PC-3 (cell line): Measurements from ENCODE around the gene CDK19. TPM values are rescaled to one million over a fixed set of nuclear protein-coding genes. Genes with fewer than 3 reads are reported as not detected.

Experiments
- ATAC-seq: fragments of 200-7000 bp; cut with Tn5 transposase; 2 replicates; pipeline ENCODE4 v1.9.1; 2020; ENCODE audit warnings: mild to moderate bottlenecking, moderate library complexity
- BruUV-seq: library from RNA; stranded (reverse); fragments of 400-500 nt; replicated peaks from 2 replicates; lab custom pipeline; 2021; lab: Mats Ljungman, UMichigan
- CTCF ChIA-PET: fragments of 300-600 bp; sonication (Branson Sonifier 250); formaldehyde crosslinking; loops from one replicate; lab custom pipeline; 2022; ENCODE audit warnings: antibody characterized with exemption; lab: Charles Lee
- POLR2A ChIA-PET: fragments of 300-600 bp; sonication (Branson Sonifier 250); formaldehyde crosslinking; loops from one replicate; lab custom pipeline; 2022; ENCODE audit warnings: antibody characterized with exemption; ENCODE audit not compliant: unreplicated experiment; lab: Charles Lee
- DNase-seq: peaks from one replicate; pipeline ENCODE4 v3.0.0-alpha.2; 2015
- H2AFZ ChIP-seq: fragments of 300-600 bp; sonication (generic); 2 replicates; pipeline ENCODE4 v1.6.0; 2016; ENCODE audit warnings: antibody characterized with exemption, low read length
- H3F3A ChIP-seq: fragments of 300-600 bp; sonication (generic); one replicate; pipeline ENCODE4 v1.6.0; 2017; ENCODE audit warnings: antibody characterized with exemption, low read length, control low read depth, mild to moderate bottlenecking; ENCODE audit not compliant: unreplicated experiment
- H3K27ac ChIP-seq: fragments of 300-600 bp; sonication (generic); 2 replicates; pipeline ENCODE4 v1.5.1; 2016; ENCODE audit warnings: mild to moderate bottlenecking, low read length
- H3K27me3 ChIP-seq: fragments of 300-600 bp; sonication (generic); 2 replicates; pipeline ENCODE4 v1.6.1; 2016; ENCODE audit warnings: low read length, mixed read lengths
- H3K36me3 ChIP-seq: fragments of 300-600 bp; sonication (generic); 2 replicates; pipeline ENCODE4 v1.6.1; 2016; ENCODE audit warnings: low read depth, mixed run types, low read length, mixed read lengths
- H3K4me1 ChIP-seq: fragments of 300-600 bp; sonication (generic); 2 replicates; pipeline ENCODE4 v1.5.1; 2016; ENCODE audit warnings: low read length; ENCODE audit not compliant: insufficient read depth
- H3K4me2 ChIP-seq: fragments of 300-600 bp; sonication (generic); 2 replicates; pipeline ENCODE4 v1.6.0; 2016; ENCODE audit warnings: low read length
- H3K4me3 ChIP-seq: fragments of 300-600 bp; sonication (generic); 2 replicates; pipeline ENCODE4 v1.5.1; 2016; ENCODE audit warnings: mild to moderate bottlenecking, low read length, mixed read lengths
- H3K79me2 ChIP-seq: fragments of 300-600 bp; sonication (generic); 2 replicates; pipeline ENCODE4 v1.6.1; 2017; ENCODE audit warnings: low read length, mixed read lengths
- H3K9ac ChIP-seq: fragments of 300-600 bp; sonication (generic); 2 replicates; pipeline ENCODE4 v1.6.0; 2016; ENCODE audit warnings: mild to moderate bottlenecking, low read length
- H3K9me2 ChIP-seq: fragments of 300-600 bp; sonication (generic); replicated peaks from 2 replicates; pipeline ENCODE4 v1.6.1; 2016; ENCODE audit warnings: mixed run types, low read length, mixed read lengths
- H3K9me3 ChIP-seq: fragments of 300-600 bp; sonication (generic); 2 replicates; pipeline ENCODE4 v1.6.1; 2016; ENCODE audit warnings: low read length, mixed read lengths
- H4K20me1 ChIP-seq: fragments of 300-600 bp; sonication (generic); 2 replicates; pipeline ENCODE4 v1.6.1; 2016; ENCODE audit warnings: low read length, mixed read lengths
- CTCF ChIP-seq: fragments of 300-600 bp; sonication (generic); conservative IDR thresholded peaks from 2 replicates; pipeline ENCODE4 v1.5.1; 2017; ENCODE audit warnings: antibody characterized with exemption, low read depth, mild to moderate bottlenecking, low read length
- EZH2 ChIP-seq: fragments of 300-600 bp; sonication (generic); IDR thresholded peaks from one replicate; pipeline ENCODE4 v1.6.1; 2017; ENCODE audit warnings: antibody characterized with exemption, mild to moderate bottlenecking, low read length; ENCODE audit not compliant: unreplicated experiment
- EZH2phosphoT487 ChIP-seq: fragments of 300-600 bp; sonication (generic); IDR thresholded peaks from 2 replicates; pipeline ENCODE4 v1.6.1; 2018; ENCODE audit warnings: mild to moderate bottlenecking, antibody characterized with exemption, low read length, borderline replicate concordance
- intact Hi-C: fragments of 100-400 bp; cut with micrococcal nuclease; formaldehyde crosslinking; loops from 2 replicates; pipeline ENCODE4 v1.9.0; 2023
- total RNA-seq: library from RNA; depleted of rRNA; stranded (reverse); fragments of >200 nt; gene quantifications from 2 replicates; pipeline ENCODE4 v1.2.3, GENCODE V29; 2014

Gene CDK19
- total RNA-seq, 1 experiment from 2014 or later = 4.2 TPM

- ATAC-seq = no peak
- no peak overlapping the region for H3K9ac ChIP-seq
These were observed 101.1 kb downstream of the CDK19 start for GRCh38 chr6:110714143-110714542.

GRCh38 chr6:110712238-110712637 lies 103.0 kb downstream of the CDK19 start:
- POLR2A ChIA-PET = no interaction called here
- no TSS peak for BruUV-seq

More at GRCh38 chr6:110714143-110714542, 101.1 kb downstream of the CDK19 start:
- Histone ChIP-seq H3K4me3 (no peak overlapping the region), H4K20me1 (no peaks in the 10 kb centered on the region), H3K4me1 (no peaks in the 10 kb centered on the region), H3F3A (no peaks in the 10 kb centered on the region), H3K9me3 (no peaks in the 10 kb centered on the region), H3K9me2 (no peaks in the 10 kb centered on the region), H3K4me2 (no peak overlapping the region), H3K27ac (no peak overlapping the region), H2AFZ (no peak overlapping the region), H3K27me3 (no peaks in the 10 kb centered on the region), H3K79me2 (no peaks in the 10 kb centered on the region), H3K36me3 (no peaks in the 10 kb centered on the region)
- DNase-seq = no peak
- CTCF ChIA-PET = interaction anchor here (0.6 kb wide), 1 partner anchor 184 kb away, joined by 6 read pairs; no protein-coding TSS in a partner anchor
- TF ChIP-seq CTCF = no peak
- TF ChIP-seq EZH2phosphoT487 = no peak
- TF ChIP-seq EZH2 = no peak
- intact Hi-C loops = no loop called here
- POLR2A ChIA-PET = no interaction called here
- no TSS peak for BruUV-seq

More at GRCh38 chr6:110712238-110712637, 103.0 kb downstream of the CDK19 start:
- ATAC-seq (no peak), DNase-seq (no peak)
- TF ChIP-seq CTCF (no peak), EZH2phosphoT487 (no peak), EZH2 (no peak)
- Histone ChIP-seq H3K4me2 (no peak overlapping the region), H3K9me3 (no peaks in the 10 kb centered on the region), H3K9me2 (no peaks in the 10 kb centered on the region), H4K20me1 (no peaks in the 10 kb centered on the region), H3K36me3 (no peaks in the 10 kb centered on the region), H3K27ac (no peak overlapping the region), H3F3A (no peaks in the 10 kb centered on the region), H3K27me3 (no peaks in the 10 kb centered on the region), H2AFZ (no peak overlapping the region), H3K4me1 (no peaks in the 10 kb centered on the region), H3K9ac (no peak overlapping the region), H3K79me2 (no peaks in the 10 kb centered on the region), H3K4me3 (no peak overlapping the region)
- CTCF ChIA-PET = no interaction called here
- intact Hi-C loops = no loop called here
